Stimulated activated CD4-positive, alpha-beta T cell treated with anti-CD3 and anti-CD28 coated beads, TNF-alpha, amount 100 ng/mL, for 24 hours (primary cell): ENCODE measurements around the gene OR2AG1.
"Not testable (repeated sequence)": the region's sequence is repeated elsewhere in the genome, so short reads cannot be mapped to it uniquely, and the experiment has no call there.

Experiments
- DNase-seq, 3 experiments: peaks; one replicate each; pipeline ENCODE4 v3.0.0-alpha.2; 2020; ENCODE audit warnings: low read depth in 3 of 3

OR2AG1 gene

DNA sequence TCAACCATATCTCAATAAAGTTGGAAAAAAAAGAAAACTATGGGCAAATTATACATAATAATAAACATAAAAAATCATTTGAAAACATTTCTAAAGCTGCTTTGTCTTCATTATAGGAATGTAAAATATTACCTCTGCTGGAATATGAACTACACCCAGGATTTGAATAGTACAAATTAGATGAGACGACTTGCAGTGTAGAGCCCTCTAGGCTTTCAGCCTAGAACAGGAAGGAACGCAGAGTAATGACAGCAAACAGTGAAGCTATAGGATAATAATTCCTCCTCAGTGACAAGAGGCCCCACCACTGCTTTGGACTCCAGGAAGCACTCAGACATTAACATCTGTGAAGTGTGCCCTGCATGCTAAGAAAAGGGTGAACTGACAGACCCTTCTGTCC lies 7.7 kb downstream of the OR2AG1 start:
- no peak for DNase-seq

DNA sequence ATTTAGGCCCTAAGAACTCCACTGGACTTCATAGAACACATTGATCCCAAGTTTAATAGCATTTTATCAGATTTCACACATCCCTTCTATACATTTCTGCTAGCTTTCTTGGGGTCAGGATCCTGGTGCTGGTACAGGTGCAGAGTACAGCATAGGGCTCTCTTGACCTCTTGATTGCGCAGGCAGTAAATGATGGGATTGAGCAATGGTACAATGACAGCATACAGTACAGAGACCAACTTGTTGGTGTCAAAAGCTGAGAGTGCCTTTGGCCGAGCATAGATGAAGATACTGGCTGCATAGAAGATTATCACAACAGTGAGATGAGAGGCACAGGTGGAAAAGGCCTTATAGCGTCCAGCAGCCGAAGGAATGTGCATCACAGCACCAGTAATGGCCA lies 11.8 kb downstream of the OR2AG1 start:
- DNase-seq: no peak

DNA sequence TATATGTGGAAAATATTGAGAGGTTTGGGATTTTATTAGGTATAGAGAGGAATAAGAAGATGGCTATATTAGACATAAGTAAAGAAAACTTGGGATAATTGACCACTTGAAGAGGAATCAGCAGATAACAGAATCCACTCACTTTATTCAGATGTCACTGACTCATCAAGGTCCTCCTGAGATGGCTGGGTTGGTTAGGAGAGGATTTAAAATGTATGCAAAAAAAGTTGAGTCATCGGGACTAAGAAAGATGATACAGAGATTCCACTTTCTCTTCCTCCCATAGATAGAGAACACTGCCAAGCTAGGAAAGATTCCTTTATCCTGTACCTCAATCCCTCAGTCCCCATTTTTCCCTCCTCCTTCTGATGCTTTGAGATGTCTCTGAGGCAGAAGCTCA lies 16.6 kb downstream of the OR2AG1 start, which contains the start of gene OR6A2:
TSS of gene OR6A2 (minus strand) at position 288 of the 400 bp plus-strand sequence. CDS start 3,981 bp downstream, outside the sequence.
- no peak for DNase-seq

DNA sequence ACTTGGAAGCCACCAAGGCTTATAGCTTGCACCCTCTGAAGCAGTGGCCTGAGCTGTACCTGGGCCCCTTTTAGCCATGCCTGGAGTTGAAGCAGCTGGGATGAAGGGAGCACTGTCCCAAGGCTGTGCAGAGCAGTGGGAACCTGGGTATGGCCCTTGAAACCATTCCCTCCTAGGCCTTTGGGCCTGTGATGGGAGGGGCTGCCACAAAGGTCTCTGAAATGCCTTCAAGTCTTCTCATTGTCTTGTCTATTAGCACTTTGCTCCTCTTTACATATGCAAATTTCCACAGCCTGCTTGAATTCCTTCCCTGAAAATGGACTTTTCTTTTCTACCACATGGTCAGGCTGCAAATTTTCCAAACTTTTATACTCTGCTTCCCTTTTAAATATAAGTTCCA lies 18.3 kb downstream of the OR2AG1 start:
- DNase-seq: not testable (repeated sequence)

DNA sequence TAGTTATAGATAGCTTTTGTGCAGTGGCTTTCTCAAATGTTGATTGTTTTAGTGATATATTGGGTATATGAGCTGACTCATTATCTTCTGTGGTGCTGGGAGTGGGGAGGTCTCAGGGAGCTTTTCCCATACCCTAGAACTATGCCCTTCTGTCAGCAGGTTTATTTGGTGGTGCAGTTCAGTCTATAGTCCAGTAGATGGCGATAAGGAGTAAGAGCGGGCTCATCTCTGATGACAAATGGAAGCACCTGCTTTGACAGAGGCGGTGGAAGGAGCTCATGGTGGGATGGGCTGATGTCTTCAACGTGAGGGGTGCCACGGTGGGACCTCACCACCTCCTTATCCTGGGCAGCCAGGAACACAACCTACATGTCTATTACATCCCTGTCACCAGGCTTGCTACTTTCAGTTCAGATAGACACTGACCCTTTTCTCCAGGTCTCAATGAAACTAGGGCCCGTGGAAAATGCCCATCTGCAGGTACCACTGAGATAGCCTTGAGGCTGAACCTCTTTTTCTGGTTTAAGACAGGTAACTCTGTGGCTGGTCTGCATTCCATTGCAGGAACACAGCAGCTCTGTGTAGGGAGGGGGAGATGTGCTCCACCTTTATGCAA lies 29.7 kb downstream of the OR2AG1 start:
- peak in 2 of 3 experiments; percentile 4 to 23 for DNase-seq

DNA sequence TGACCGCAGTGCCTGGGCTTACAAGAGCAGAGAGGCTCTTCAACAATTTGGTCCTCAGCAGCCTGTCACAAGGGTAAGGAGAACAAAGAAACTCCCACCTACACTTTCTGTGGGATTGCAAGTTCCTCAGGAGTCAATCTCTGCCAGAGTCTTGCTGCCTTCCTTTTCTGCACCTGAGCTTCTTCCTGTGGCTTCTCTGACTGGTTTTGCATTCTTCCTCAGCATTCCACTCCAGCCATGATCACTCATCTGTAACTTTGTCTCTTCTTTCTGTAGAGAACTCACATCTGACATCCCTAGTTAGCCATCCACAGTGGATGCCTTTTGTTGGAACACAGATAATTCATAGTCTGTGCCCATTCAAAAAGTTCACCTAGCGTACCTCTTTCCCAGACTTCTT lies 30.8 kb downstream of the OR2AG1 start:
- no peak for DNase-seq

DNA sequence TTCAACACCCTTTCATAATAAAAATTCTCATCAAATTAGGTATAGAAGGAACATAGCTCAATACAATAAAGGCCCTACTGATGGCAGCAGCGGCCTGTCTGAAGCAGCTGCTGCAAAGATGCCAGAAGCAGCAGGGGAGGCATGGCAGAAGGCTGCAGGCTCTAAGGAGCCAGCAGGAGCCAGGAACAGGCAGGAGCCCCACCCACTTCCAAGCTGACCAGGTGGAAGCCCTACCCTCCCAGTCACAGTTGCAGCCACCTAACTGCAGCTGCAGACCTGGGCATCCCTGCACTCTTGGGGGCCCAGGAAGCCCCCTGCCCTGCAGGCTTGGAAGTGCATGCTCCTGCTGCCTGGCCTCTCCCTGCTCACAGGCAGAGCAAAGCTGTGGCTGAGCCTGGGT lies 34.9 kb downstream of the OR2AG1 start:
- DNase-seq: no peak

DNA sequence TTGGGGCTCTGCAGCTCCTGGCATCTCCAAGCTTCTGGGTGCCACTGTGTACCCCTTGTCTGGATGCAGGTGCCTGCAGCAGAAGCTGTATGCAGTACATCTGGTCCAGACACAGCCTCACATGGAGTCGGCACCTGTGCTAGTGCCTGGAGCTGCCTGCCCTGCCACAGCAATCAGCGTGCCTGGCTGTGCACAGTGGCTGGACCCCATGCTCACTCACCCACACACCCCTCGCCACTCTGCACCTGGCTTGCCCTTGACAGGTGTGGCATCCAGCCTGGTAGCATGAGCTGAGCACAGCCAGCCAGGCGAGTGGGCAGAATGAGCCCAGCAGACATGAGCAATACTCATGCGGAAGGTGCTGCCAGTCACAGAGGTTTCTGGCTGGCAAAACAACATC lies 36.1 kb downstream of the OR2AG1 start:
- no peak for DNase-seq

DNA sequence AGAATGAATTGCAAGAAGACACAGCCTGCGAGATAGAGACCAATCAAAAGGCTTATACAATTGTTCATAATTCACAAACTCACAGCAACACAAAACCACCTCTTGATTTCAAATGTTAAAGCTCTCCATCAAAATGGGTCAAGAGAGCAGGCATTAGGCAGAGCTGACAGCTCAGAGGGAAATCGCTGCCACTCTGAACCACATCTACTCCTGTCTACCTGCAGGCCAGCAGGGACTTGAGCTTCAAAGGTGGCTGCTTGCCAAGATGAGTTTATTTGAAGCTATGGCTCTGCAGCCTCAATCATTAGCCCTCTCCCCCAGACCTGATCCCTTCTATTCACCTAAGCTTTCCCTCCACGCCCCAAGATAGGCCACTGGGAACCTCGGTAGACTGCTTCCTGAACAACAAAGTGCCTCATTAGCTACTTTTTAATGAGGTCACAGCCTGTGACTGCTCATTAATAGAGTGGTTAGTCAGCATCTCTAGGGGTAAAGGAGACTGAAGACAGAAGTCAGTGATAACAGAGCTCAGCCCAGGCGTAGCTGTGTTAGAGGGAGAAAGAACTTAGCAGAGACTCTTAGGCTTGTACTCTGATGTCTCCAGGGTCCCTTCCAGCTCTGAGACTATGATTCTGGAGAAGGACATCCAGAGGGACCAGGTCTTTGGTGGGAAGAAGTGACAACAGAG lies 41.5 kb downstream of the OR2AG1 start:
- no peak for DNase-seq

DNA sequence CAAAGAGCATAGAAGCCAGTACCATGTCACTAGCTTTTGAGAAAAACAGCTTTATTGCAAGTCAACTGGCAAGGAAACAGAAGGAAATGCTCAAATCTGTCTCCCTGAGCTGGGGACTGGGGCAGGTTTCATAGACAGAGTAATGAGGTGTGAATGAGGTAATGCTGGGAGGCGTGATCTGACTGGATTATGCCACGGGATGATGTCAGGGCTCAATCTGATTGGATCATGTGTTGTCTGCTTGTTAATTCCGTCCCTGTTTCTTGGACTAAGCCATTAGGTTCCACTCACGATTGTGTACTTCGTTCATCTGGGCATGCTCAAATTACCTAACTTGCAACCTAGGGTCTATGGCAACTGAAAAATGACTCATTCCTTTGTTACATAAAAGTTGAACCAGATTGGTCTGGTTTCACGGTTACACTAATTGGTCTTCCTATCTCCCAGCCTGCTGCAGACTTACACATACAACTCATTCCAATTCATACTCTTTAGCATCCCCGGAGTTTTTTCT lies 42.5 kb downstream of the OR2AG1 start:
- DNase-seq: no peak

DNA sequence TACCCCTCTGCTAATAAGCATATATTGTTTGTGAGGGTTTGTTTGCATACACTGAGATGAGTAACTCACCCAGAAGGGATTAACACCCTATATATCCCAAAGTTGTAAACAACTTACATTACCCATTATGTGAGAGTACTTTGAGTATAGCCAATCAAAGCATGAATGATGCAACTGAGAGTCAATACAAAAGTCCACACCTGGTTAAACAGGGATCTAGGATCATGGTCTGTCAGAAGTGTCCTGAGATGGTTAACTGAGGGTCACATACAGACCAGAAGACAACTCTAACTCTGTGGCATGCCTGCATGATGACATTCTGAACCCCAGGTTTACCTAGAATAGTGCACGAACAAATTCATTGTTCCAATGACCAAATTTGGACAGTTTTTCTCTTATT lies 45.3 kb downstream of the OR2AG1 start:
- DNase-seq: no peak

DNA sequence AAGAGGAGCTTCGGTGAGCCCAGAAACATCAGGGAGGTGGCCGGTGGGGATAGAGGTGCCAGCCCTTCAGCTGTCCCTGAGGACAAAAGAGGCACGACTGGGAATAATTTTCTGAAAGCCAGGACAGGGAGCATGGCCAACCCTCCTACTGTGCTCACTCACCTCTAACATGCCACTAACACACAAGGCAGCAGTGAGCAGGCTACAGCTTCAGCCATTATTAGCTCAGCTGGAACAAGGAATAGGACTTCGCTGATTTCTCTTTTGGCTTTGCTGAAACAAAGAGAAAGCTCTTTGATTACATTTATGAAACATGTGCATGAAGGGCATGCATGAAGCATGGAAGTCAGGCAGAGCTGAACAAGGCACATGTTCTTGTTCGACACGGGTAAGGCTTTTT lies 50.5 kb downstream of the OR2AG1 start:
- DNase-seq: no peak

DNA sequence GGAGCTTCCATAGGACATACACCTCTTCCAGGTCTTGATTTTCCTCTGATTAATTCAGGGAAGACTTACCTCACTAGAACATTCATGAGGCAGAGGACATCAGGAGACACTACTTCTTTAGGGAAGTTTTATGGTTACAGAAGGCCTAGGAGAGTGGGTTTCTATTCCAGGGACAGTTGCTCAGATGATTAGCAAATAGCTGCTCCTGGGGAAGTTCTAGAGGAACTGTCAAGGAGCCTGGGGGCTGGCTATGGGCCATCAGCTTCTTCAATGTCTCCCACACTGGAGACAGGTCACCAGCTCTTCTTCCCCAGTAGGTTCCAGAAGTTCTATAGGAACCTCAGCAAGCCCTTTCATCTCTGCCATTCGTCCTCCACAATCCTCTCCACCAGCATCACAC lies 51.2 kb downstream of the OR2AG1 start:
- DNase-seq: no peak
